Mammary epithelial cell (primary cell): ENCODE results near the gene GADD45B.
A peak's percentile ranks its signal among the peaks of the same experiment; 100 is the strongest.

Experiments
- EZH2 ChIP-seq: IDR thresholded peaks from 2 replicates; pipeline ENCODE4 v1.6.1; 2012; ENCODE audit warnings: low read length, inconsistent platforms, borderline replicate concordance
- TF ChIP-seq, protein P1 (sequence below), 2 donors: IDR thresholded peaks in 1 of 2; conservative IDR thresholded peaks in 1 of 2; 2 replicates each; pipeline ENCODE4 v1.5.1; 2011 to 2012; ENCODE audit warnings: inconsistent platforms in 2 of 2, low read length in 2 of 2, mild to moderate bottlenecking in 2 of 2, control low read depth in 1 of 2, low read depth in 1 of 2; ENCODE audit not compliant: insufficient read depth in 1 of 2; ENCODE audit errors: extremely low read depth in 1 of 2

DNA sequence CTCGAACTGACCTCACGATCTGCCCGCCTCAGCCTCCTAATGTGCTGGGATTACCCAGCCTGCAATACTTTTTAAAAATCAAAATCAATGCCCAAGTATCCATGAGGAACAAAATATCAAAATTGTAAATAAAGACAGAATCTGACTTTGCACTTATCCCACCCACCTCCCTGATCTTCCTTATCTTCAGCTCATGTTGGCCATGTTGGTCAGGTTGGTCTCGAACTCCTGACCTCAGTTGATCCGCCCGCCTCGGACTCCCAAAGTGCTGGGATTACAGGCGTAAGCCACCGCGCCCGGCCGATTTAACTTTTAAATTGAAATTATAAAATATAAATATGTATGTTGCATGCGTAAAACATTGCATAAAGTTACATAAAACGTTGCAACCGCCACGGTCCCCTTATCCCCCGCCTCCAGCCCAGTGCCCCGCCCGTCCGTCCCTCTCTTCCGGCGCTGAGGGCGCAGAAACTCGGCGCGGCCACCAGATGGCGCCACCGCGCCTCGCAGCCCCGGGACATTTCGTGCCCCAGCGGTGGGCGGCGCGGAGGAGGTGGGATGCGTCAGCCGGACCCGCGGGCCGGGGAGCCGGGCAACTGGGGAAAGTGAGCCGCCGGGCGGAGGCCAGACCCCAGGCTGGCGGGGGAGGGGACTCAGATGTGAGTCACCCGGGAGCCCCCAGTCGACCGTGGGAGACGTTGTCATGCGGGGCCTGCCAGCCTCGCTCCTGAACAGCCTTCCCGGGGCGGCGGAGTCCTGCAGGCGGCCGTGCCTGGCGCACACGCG is 1.5 kb upstream of the GADD45B start:
- TF ChIP-seq, protein P1, sequence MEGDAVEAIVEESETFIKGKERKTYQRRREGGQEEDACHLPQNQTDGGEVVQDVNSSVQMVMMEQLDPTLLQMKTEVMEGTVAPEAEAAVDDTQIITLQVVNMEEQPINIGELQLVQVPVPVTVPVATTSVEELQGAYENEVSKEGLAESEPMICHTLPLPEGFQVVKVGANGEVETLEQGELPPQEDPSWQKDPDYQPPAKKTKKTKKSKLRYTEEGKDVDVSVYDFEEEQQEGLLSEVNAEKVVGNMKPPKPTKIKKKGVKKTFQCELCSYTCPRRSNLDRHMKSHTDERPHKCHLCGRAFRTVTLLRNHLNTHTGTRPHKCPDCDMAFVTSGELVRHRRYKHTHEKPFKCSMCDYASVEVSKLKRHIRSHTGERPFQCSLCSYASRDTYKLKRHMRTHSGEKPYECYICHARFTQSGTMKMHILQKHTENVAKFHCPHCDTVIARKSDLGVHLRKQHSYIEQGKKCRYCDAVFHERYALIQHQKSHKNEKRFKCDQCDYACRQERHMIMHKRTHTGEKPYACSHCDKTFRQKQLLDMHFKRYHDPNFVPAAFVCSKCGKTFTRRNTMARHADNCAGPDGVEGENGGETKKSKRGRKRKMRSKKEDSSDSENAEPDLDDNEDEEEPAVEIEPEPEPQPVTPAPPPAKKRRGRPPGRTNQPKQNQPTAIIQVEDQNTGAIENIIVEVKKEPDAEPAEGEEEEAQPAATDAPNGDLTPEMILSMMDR (conservative IDR thresholded peaks at IDR 0.05 in 1 of 2, IDR thresholded peaks at IDR 0.05 in 1 of 2; ENCODE audit: extremely low read depth in 1 of 2, insufficient read depth in 1 of 2, low read depth in 1 of 2, low read length in 2 of 2) = peak; percentile 71 to 91
- TF ChIP-seq EZH2 = no peak
